Cardiac fibroblast (primary cell): ENCODE measurements around the gene ING4.

Experiments
- DNase-seq, 2 donors: peaks; one replicate each; pipeline versions ENCODE4 v3.0.0 to v3.0.0-alpha.2; 2010; ENCODE audit warnings: low read depth in 2 of 2
- H3K4me3 ChIP-seq, 2 donors: replicated peaks in 1 of 2; 1 replicate in 1 of 2; 2 replicates in 1 of 2; pipeline ENCODE4 v1.5.1; 2011; ENCODE audit warnings: low read depth in 2 of 2, low read length in 2 of 2, mild to moderate bottlenecking in 2 of 2, moderate library complexity in 1 of 2
- TF ChIP-seq, protein P1 (sequence below): IDR thresholded peaks from one replicate; pipeline ENCODE4 v1.5.1; 2011; ENCODE audit warnings: low read depth, mild to moderate bottlenecking, low read length, inconsistent platforms

ING4 gene

DNA sequence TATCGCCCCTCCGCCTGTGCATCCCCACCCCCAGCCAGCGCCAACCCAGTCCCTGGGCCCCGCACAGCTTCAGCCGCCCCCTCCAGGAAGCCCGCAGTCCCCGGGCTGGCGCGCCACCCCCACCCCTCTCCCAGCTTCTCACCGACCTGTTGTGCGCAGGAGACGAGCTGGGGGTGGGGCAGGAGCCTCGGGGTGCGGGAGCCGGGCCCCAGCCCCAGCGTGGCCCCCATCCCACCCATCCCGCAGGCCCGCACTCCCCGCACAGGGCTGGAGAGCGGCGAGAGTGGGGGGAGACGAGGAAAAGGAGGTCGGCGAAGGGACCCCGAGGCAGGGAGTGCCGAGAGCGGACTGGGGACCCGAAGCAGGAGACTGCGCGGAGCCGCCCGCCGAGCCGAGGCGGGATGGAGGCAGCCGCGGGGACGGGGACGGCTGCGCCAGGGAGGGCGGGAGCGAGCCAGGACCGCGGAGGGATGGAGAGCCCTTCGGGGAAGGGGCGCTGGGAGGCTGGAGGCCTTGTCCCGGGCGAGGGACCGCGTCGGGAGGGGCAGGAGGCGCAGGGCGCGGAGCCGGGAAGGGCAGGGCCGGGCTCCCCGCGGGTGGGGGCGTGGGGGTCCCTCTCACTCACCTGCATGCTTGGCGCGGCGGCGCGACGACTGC, 37.2 kb upstream of the ING4 start:
- no peak for DNase-seq
- TF ChIP-seq, protein P1, sequence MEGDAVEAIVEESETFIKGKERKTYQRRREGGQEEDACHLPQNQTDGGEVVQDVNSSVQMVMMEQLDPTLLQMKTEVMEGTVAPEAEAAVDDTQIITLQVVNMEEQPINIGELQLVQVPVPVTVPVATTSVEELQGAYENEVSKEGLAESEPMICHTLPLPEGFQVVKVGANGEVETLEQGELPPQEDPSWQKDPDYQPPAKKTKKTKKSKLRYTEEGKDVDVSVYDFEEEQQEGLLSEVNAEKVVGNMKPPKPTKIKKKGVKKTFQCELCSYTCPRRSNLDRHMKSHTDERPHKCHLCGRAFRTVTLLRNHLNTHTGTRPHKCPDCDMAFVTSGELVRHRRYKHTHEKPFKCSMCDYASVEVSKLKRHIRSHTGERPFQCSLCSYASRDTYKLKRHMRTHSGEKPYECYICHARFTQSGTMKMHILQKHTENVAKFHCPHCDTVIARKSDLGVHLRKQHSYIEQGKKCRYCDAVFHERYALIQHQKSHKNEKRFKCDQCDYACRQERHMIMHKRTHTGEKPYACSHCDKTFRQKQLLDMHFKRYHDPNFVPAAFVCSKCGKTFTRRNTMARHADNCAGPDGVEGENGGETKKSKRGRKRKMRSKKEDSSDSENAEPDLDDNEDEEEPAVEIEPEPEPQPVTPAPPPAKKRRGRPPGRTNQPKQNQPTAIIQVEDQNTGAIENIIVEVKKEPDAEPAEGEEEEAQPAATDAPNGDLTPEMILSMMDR, result no peak
- H3K4me3 ChIP-seq, result peak overlapping the region; percentile 35 to 38

DNA sequence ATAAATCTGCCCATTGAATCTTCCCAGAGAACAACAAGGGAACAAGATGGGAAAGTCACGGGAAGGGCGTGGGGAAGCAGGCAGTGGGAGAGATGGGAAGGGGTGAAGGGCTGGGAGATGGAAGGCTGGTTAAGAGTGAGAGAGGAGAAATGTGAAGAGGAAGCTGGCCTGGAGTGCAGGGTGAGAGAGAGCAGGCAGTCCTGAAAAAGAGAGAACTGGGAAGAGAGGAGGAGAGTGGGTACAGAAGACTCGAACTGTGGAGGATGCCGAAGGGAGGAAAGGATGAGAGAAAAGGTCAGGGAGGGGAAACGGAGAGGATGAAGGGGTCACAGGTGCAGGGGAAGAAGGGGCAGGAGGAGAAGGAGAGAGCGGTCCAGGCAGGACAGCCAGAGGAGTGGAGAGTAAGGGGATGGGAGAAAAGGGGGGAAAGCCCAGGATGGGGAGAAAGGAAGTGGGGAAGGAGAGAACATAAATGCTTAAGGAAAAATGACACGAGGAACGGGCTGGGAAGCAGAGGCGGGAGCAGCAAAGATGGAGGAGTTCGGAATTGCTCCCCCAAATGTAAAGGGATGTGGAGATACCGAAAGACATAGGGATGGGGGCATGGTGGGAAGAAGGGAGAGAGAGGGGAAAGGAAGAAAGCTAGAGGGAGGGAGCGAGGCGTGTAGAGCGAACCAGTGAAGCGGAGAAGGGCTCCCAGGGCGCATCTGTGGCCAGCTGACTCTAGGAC, 36.5 kb upstream of the ING4 start:
- TF ChIP-seq, protein P1, result no peak
- no peak for DNase-seq
- H3K4me3 ChIP-seq, result peak overlapping the region; percentile 35 to 38

DNA sequence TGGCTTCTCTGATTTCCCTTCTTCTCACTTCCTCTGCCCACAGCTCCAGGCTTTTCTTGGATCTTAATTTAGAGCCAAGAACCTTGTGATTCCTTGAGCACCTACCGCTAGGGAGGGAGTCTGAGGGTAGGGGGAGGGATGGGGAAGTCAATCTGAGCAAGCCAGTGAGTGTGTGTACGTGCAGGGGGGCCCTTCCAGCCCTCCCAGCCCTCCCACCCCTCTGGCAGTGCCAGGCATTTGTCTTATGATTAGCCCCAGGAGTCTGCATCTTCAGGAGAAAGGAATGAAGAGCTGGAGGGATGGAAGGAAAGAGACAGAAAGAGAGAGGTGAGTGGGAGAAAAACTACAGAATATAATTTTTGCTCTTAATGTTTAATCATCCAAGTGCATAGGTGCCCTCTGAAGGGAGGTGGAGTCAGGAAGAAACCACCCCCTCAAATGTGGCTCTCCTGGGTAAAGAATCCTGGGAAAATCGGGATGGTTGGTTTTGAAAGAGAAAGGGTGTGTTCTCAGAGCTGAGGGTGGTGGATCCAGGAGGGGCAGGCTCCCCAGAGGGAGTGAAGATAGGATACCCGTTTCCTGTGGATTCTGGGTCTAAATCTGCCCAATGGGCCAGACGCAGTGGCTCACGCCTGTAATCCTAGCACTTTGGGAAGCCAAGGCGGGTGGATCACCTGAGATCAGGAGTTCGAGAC, 35.6 kb upstream of the ING4 start:
- H3K4me3 ChIP-seq, result no peak overlapping the region
- DNase-seq, result no peak
- TF ChIP-seq, protein P1, result no peak

DNA sequence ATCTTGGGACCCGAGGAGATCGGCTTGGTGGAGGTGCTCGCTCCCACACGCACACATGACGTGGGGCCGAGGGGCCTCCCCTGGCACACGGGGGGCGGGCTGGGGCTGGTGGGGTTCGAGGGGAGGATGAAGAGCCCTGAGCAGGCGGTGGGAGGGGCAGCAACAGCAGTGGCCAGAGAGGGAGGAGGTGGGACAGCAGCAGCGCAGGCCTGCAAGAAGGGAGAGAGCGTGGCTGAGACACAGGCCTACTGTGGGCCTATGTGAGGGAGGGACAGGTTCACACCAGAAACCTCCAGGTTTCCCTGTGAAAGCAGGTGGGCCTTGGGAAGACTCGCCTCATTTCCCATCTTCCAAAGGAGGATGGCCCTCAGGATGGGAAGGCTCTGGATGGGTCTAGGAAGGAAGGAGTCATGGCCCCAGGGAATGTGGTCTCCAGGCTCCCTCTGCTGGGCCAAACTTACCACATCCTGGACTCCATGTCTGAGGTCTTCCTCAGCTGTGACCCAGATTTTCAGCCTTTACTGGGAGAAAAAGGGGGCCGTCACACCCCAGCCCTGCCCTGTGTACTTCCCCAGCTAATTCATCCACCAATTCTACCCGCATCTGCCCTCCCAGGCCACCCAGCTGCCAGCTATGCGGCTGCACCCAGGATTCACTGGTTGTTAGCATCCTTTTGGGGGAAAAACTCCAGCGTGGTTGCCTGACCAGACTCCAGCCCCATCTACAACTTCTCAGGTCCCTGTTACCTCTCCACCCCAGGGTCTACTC, 34.8 kb upstream of the ING4 start:
- TF ChIP-seq, protein P1, result peak; percentile 67
- no peak overlapping the region for H3K4me3 ChIP-seq
- peak; percentile 65 to 68 for DNase-seq

DNA sequence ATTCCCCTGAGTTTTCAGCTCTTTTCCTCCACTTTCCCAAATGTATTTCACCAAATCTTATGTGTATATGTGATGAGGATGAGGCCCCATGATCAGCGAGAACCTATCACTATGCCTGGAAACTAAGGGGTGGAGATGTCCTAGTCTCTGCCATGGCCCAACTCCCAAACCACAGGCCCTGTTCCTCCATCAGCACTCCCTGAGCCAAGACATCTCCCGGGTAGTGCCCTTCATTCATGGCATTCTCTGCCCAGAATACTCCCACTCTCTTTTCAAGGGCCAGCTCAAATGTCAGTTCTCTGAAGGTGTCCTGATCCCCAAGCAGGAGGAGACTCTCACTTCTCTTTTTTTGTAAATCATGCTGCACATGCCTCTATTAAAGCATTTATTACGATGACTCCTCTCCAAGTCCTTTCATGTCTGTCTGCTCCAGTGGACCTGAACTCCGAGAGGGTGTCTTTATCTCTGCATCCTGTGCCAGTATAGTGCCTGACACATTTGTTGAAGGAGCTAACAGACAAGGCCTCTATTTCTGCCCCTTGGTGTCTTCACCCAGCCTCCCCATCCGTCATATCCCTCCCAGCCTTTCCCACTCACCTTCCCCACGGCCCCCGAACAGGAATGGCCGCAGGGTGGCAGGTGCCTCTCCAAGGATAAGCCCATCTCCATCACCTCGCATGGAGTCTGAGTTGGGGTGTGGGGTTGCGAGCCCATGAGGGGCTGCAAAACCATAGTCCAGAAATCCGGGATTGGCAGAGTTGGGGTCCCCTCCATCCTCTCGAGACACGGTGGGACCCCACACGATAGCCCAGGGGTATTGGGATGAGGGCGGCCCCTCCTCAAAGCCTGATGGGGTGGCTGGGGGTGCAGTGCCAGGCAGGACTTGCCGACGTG, 34.0 kb upstream of the ING4 start:
- DNase-seq, result no peak
- no peak overlapping the region for H3K4me3 ChIP-seq
- TF ChIP-seq, protein P1, result no peak
